GM23248 (cell line): ENCODE measurements around the gene MPP3.

Experiments used
- EZH2 ChIP-seq: fragments of 200-600 bp; sonication (generic); IDR thresholded peaks from 2 replicates; pipeline ENCODE4 v1.6.1; 2018; ENCODE audit warnings: antibody characterized with exemption, mild to moderate bottlenecking; ENCODE audit not compliant: insufficient read depth, poor library complexity, severe bottlenecking
- EZH2phosphoT487 ChIP-seq: fragments of 200-600 bp; sonication (generic); IDR thresholded peaks from 2 replicates; pipeline ENCODE4 v1.6.1; 2018; ENCODE audit warnings: antibody characterized with exemption, moderate library complexity, mild to moderate bottlenecking, low read depth; ENCODE audit not compliant: insufficient read depth

GRCh38 chr17:43757171-43757660 lies 75.7 kb downstream of the MPP3 start:
- TF ChIP-seq EZH2 (no peak), EZH2phosphoT487 (no peak)
